Measurements from ENCODE around the gene ABCC4.
"Not testable (repeated sequence)": the region's sequence is repeated elsewhere in the genome, so short reads cannot be mapped to it uniquely, and the experiment has no call there.

Gene ABCC4

GRCh38 chr13:95298971-95299621 is 2.2 kb downstream of the ABCC4 start:
- no peak for DNase-seq

GRCh38 chr13:95298169-95298965 is 2.9 kb downstream of the ABCC4 start:
- no peak for DNase-seq

- no peak for DNase-seq
Observed at GRCh38 chr13:95296326-95296925, 4.8 kb downstream of the ABCC4 start.

GRCh38 chr13:95295026-95295425 is 6.2 kb downstream of the ABCC4 start:
- DNase-seq: no peak

- DNase-seq: no peak
Observed at GRCh38 chr13:95292622-95293021, 8.6 kb downstream of the ABCC4 start.

GRCh38 chr13:95289901-95290300 is 11.3 kb downstream of the ABCC4 start:
- DNase-seq: not testable (repeated sequence)

- no peak for DNase-seq
Observed at GRCh38 chr13:95289020-95289444, 12.2 kb downstream of the ABCC4 start.

- no peak for DNase-seq
Observed at GRCh38 chr13:95284436-95284835, 16.8 kb downstream of the ABCC4 start.

GRCh38 chr13:95279016-95279415 is 22.2 kb downstream of the ABCC4 start:
- no peak for DNase-seq

GRCh38 chr13:95276037-95276505 is 25.2 kb downstream of the ABCC4 start:
- DNase-seq: no peak

- DNase-seq: no peak
Observed at GRCh38 chr13:95275322-95276036, 25.8 kb downstream of the ABCC4 start.

- DNase-seq: not testable (repeated sequence)
Observed at GRCh38 chr13:95273592-95274132, 27.6 kb downstream of the ABCC4 start.

- not testable (repeated sequence) for DNase-seq
Observed at GRCh38 chr13:95272076-95272475, 29.2 kb downstream of the ABCC4 start.

- DNase-seq: no peak
Observed at GRCh38 chr13:95269756-95270155, 31.5 kb downstream of the ABCC4 start.

GRCh38 chr13:95268343-95269065 is 32.7 kb downstream of the ABCC4 start:
- not testable (repeated sequence) for DNase-seq

- no peak for DNase-seq
Observed at GRCh38 chr13:95267662-95268342, 33.4 kb downstream of the ABCC4 start.

- no peak for DNase-seq
Observed at GRCh38 chr13:95264225-95264624, 37.0 kb downstream of the ABCC4 start.

GRCh38 chr13:95262837-95263384 is 38.3 kb downstream of the ABCC4 start:
- no peak for DNase-seq

- DNase-seq: no peak
Observed at GRCh38 chr13:95261956-95262355, 39.3 kb downstream of the ABCC4 start.

GRCh38 chr13:95260031-95260525 is 41.2 kb downstream of the ABCC4 start:
- no peak for DNase-seq

GRCh38 chr13:95258619-95259194 is 42.5 kb downstream of the ABCC4 start:
- DNase-seq: no peak
